ENCODE measurements around the gene PNPLA7.

Gene PNPLA7

DNA sequence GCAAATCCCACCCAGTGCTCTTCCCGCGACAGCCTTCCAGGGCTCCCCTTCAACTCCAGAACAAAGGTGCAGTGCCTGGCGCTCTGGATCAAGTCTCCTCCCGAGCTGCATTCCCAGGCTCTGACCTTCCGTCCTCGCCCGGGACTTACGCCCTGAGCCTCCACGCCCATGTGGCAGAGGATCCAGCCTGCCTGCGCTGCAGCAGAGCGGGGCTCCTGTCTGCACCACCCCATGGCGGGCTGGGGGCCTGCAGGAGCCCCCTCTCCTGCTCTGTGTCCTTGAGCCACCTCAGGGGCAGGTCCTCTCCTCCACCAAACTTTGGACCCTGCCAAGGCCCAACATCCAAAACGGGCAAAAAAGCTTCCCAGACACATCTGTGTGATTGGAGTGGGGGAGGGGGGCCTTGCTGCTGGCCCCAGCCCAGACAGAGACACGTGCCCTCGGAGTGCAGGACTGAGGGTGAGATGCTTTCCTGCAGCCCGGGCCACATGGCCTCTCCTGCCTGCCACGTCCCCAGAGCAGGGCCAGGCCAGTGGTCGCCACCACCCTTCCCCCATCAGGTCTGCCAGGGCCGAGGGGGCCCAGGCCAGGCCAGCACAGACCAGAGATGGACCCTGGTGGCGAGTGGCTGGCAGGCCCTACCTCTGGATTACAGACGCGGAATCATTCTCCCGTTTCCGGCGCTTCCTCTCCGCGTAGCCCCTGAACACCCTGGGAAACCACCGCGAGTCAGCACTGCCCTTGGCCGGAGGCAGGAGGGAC, 95.4 kb downstream of the PNPLA7 start:
- TF ChIP-seq, protein P1, sequence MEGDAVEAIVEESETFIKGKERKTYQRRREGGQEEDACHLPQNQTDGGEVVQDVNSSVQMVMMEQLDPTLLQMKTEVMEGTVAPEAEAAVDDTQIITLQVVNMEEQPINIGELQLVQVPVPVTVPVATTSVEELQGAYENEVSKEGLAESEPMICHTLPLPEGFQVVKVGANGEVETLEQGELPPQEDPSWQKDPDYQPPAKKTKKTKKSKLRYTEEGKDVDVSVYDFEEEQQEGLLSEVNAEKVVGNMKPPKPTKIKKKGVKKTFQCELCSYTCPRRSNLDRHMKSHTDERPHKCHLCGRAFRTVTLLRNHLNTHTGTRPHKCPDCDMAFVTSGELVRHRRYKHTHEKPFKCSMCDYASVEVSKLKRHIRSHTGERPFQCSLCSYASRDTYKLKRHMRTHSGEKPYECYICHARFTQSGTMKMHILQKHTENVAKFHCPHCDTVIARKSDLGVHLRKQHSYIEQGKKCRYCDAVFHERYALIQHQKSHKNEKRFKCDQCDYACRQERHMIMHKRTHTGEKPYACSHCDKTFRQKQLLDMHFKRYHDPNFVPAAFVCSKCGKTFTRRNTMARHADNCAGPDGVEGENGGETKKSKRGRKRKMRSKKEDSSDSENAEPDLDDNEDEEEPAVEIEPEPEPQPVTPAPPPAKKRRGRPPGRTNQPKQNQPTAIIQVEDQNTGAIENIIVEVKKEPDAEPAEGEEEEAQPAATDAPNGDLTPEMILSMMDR (IDR thresholded peaks at IDR 0.05): no peak

DNA sequence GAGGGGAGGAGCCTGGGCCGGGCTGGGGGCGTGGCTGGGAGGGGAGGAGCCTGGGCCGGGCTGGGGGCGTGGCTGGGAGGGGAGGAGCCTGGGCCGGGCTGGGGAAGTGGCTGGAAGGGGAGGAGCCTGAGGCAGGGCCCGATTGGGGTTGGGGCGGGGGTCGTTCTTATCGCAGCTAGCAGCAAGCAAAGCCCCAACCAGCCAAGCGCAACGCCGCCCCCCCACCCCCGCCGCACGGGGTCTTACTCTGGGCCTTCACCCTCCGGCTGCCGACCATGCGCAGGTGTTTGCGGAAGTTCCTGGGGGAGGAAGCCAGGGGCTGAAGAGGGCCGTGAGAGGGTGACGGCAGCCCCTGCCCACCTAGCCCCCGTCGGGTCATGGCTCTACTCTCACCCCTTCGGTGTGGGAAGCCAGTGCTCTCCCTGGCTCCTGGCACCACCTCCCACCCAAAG, 96.0 kb downstream of the PNPLA7 start:
- TF ChIP-seq, protein P1 (IDR thresholded peaks at IDR 0.05): no peak

DNA sequence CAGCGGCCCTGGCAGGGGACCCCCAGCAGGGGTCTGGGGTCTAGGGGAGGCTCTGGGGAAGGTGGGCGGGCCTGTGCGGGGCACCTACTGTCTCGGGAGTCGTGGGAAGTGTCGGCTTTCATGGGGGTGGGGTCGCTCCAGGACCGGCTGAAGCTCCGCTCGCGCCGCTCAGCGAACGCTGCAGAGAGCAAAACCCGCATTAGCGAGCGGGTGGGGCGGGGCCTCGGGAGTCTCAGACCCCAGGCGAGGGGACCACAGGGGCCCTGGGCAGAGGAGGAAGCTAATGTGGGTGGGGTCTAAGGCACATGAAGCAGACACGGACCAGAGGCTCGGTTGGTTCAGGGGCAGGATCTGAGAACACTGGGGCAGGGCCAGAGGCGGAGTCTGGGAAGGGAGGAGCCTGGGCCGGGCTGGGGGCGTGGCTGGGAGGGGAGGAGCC, 96.5 kb downstream of the PNPLA7 start:
- TF ChIP-seq, protein P1 (IDR thresholded peaks at IDR 0.05): no peak

DNA sequence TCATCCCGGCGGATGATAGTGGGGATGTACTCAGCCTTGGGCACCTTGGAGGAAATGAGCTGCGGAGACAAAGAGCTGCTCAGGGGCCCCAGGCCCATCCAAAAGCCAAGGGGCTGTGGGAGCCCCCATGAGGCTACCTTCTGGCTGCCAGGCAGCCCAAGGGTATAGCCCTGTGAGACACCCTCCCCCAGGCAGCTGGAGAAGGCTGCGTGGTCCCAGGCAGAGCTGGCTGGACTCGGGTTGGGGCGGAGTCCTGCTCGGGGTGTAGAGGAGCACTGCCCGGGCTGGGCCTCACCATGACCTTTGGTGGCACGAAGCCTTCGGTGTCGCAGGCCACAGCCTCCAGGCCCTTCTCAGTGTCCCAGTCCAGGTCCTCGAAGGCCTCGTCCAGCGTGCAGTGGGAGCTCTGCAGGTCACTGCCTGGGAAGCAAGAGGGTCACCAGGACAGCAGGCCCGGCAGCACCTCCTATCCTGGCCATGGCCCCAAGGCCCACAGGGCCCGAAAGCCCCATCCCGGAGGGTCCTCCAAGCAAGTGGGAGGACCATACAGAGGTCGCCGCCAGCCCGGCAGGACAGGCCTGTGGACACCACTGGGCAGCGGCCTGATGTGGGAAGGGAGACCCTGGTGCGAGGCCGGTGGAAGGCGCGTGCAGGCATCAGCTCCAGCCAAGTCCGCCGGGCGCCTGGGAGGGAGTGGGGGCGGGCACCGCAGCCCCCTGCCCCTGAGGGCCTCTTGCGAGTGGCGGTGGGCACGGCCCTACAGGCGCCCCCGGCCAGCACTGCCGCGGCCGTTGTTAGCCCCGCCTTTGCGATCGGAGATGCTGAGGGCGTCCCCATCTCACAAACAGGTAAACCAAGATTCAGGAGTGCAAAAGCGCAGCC, 97.2 kb downstream of the PNPLA7 start:
- TF ChIP-seq, protein P1 (IDR thresholded peaks at IDR 0.05): no peak

DNA sequence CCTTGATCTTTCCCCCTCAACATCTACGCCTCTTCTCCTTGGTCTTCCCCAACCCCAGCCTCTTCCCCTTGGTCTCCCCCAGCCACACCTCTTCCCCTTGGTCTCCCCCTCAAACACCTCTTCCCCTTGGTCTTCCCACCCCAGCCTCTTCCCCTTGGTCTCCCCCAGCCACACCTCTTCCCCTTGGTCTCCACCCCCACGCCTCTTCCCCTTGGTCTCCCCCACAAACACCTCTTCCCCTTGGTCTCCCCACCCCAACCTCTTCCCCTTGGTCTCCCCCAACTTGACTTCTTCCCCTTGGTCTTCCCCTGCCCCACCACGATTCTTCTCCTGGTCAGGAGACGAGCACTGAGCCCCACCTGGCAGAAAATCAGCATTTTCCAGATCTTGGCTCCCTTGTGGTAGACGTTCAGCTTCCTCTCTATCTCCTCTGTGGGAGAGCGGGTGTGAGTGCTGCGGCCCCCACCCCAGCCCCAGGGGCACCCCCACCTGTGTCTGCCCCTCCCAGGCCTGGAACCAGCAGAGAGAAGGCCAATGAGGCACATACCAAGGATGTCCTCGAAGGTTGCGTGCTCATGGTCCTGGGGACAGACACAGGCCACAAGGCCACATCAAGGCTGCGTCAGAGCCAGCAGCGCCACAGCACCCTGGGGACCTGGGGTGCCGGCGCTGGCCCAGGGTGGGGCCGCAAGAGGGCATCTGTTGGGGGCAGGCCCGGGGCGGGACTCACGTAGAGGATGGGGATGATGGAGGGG, 98.0 kb downstream of the PNPLA7 start:
- TF ChIP-seq, protein P1 (IDR thresholded peaks at IDR 0.05): no peak

DNA sequence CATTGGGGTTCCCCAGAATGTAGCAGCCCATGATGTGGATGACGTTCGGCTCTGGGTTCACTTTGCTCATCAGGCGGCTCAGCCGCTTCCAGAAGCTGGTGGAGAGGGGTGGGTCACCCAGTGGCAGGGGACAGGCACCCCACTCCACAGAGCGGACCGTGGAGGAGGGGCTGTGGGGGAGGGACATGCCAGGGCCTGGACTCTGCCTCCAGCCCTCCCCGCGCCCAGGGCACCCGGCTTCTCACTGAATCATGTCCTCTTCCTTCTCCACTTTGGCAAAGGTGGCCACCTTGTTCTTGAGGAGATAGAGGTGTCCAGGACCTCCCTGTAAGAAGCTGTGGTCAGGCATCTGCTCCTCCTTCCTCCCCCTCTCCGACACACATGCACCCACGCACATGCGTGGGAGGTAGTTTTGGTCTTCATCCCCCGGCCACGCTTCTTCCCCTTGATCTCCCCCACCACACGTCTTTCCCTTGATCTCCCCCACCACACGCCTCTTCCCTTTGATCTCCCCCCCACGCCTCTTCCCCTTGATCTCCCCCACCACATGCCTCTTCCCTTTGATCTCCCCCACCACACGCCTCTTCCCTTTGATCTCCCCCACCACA, 100.2 kb downstream of the PNPLA7 start:
- TF ChIP-seq, protein P1 (IDR thresholded peaks at IDR 0.05): no peak
